Activated naive CD4-positive, alpha-beta T cell treated with anti-CD3 and anti-CD28 coated beads, Interleukin-2, amount 10 ng/mL, durations not matched to agents 7 days and 5 days (primary cell): ENCODE results near the gene ATF7.

Source experiments
- CTCF ChIA-PET: fragments of 350-600 bp; sonication (Branson Sonifier 250); formaldehyde crosslinking; loops from one replicate; lab custom pipeline; 2021; ENCODE audit warnings: antibody characterized with exemption; lab: Charles Lee
- DNase-seq: peaks from one replicate; pipeline ENCODE4 v3.0.0-alpha.2; 2020
- H3K27ac Mint-ChIP-seq: one replicate; pipeline ENCODE4 v1.8.0; 2021; ENCODE audit warnings: mild to moderate bottlenecking, moderate library complexity, mixed read lengths
- H3K27me3 Mint-ChIP-seq: one replicate; pipeline ENCODE4 v1.8.0; 2021; ENCODE audit warnings: mild to moderate bottlenecking, mixed read lengths
- H3K36me3 Mint-ChIP-seq: one replicate; pipeline ENCODE4 v1.8.0; 2021; ENCODE audit warnings: mixed read lengths
- H3K4me1 Mint-ChIP-seq: one replicate; pipeline ENCODE4 v1.8.0; 2021; ENCODE audit warnings: mixed read lengths
- H3K4me3 Mint-ChIP-seq: one replicate; pipeline ENCODE4 v1.8.0; 2021; ENCODE audit warnings: mild to moderate bottlenecking, moderate library complexity, mixed read lengths
- H3K9me3 Mint-ChIP-seq: one replicate; pipeline ENCODE4 v1.8.0; 2021; ENCODE audit warnings: mixed read lengths

The ATF7 gene

GRCh38 chr12:53508534-53509170 lies 117.5 kb downstream of the ATF7 start:
- DNase-seq, result peak; percentile 90
- Mint-ChIP-seq H3K36me3 (peaks cover 24% of the 10 kb centered on the region), H3K4me3 (no peak overlapping the region), H3K27ac (peak overlapping the region; percentile 34), H3K4me1 (peaks cover 12% of the 10 kb centered on the region), H3K27me3 (no peaks in the 10 kb centered on the region), H3K9me3 (no peaks in the 10 kb centered on the region)
- CTCF ChIA-PET, result interaction anchor here (0.6 to 5.1 kb wide), 41 partner anchors 9 to 935 kb away, joined by 3 to 45 read pairs (median 4); partner anchors contain the start of genes AAAS, AMHR2, ATP5MC2 and MAP3K12

GRCh38 chr12:53507603-53507885 lies 118.6 kb downstream of the ATF7 start:
- Mint-ChIP-seq H3K27ac (no peak overlapping the region), H3K9me3 (no peaks in the 10 kb centered on the region), H3K4me3 (no peak overlapping the region), H3K36me3 (peaks cover 22% of the 10 kb centered on the region), H3K27me3 (no peaks in the 10 kb centered on the region), H3K4me1 (peaks cover 18% of the 10 kb centered on the region)
- CTCF ChIA-PET, result interaction anchor here (0.6 to 5.1 kb wide), 4 partner anchors 25 to 186 kb away, joined by 3 to 45 read pairs (median 19); partner anchors contain the start of gene AAAS
- DNase-seq, result no peak

DNA sequence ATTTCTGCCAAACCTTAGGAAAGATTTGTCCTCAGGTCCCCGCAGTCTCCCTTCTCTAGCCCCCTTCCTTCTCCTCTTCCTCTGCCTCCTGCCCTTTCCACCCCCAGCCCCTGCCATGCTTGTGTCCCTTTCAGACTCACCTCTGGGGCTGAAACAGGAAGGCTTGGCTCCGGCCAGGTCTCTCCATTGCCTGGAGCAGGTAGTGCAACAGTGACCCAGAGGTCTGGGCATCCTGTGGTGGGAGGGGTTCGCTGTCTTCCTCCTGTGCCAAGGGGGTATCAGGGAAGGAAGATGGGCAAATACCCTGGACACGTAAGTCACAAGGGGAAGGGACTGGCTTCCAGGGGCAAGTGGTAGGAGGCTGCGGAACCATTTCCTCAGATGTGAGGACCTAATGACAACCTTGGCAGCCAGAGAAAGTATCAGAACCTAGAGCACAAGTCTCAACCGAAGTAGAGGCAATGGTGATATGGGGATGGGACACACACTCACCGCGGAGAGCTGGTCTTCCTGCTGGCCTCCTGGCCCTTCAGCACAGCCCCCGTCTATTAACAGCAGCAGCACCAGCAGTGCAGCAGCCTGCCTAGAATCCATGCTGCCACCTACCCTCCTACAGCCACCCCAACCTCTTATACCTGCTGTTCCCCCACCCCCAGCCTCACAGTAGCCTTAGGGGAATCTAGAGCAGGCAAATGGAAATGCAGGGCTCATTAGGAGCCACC lies 119.1 kb downstream of the ATF7 start, which contains the start of gene NPFF:
Gene NPFF (minus strand): TSS at position 604 of the 722 bp plus-strand sequence. CDS start 10 bp downstream, at position 594.
- Mint-ChIP-seq H3K9me3 (no peaks in the 10 kb centered on the region), H3K4me3 (no peak within 1 kb of the TSS), H3K27ac (no peak within 1 kb of the TSS), H3K27me3 (no peaks in the 10 kb centered on the region), H3K4me1 (peaks cover 23% of the 10 kb centered on the region), H3K36me3 (peaks cover 22% of the 10 kb centered on the region)
- CTCF ChIA-PET, result interaction anchor here (0.6 to 5.1 kb wide), 4 partner anchors 32 to 237 kb away, joined by 3 to 45 read pairs (median 11); partner anchors contain the start of gene AAAS
- DNase-seq, result no peak

GRCh38 chr12:53506450-53506785 lies 119.8 kb downstream of the ATF7 start:
- no peak for DNase-seq
- CTCF ChIA-PET, result interaction anchor here (0.8 to 5.1 kb wide), 4 partner anchors 15 to 238 kb away, joined by 3 to 45 read pairs (median 11); partner anchors contain the start of gene AAAS
- peaks cover 26% of the 10 kb centered on the region for H3K4me1 Mint-ChIP-seq
- H3K27me3 Mint-ChIP-seq, result no peaks in the 10 kb centered on the region
- no peak overlapping the region for H3K27ac Mint-ChIP-seq
- peaks cover 21% of the 10 kb centered on the region for H3K36me3 Mint-ChIP-seq
- H3K4me3 Mint-ChIP-seq, result no peak overlapping the region
- no peaks in the 10 kb centered on the region for H3K9me3 Mint-ChIP-seq

- DNase-seq, result no peak
- Mint-ChIP-seq H3K27me3 (no peaks in the 10 kb centered on the region), H3K4me3 (no peak overlapping the region), H3K9me3 (no peaks in the 10 kb centered on the region), H3K36me3 (peaks cover 20% of the 10 kb centered on the region), H3K27ac (peak overlapping the region; percentile 79), H3K4me1 (peaks cover 26% of the 10 kb centered on the region)
- CTCF ChIA-PET, result interaction anchor here (0.8 to 5.1 kb wide), 5 partner anchors 14 to 238 kb away, joined by 3 to 45 read pairs (median 4); partner anchors contain the start of gene AAAS
These were observed 120.4 kb downstream of the ATF7 start for GRCh38 chr12:53505555-53506449.

DNA sequence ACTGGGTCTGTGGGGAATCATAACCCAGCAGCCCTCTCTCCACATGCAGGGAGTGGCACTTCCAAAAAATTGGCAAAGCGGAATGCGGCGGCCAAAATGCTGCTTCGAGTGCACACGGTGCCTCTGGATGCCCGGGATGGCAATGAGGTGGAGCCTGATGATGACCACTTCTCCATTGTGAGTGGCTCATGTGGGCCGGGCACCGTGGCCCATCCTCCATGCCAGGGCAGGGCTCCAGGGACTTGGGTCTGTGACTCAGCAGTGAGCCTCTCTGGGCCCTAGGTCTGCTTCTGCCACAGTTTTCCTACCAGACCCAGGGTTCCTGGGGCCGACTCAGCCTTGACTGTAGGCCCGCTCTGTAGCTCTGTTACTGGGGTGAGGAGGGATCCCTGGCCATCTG lies 121.1 kb downstream of the ATF7 start:
- peak overlapping the region; percentile 79 for H3K27ac Mint-ChIP-seq
- H3K4me3 Mint-ChIP-seq, result no peak overlapping the region
- peaks cover 20% of the 10 kb centered on the region for H3K36me3 Mint-ChIP-seq
- CTCF ChIA-PET, result interaction anchor here (1.1 kb wide), 1 partner anchor 153 kb away, joined by 4 read pairs; no protein-coding TSS in a partner anchor
- DNase-seq, result no peak
- H3K4me1 Mint-ChIP-seq, result peaks cover 28% of the 10 kb centered on the region
- no peaks in the 10 kb centered on the region for H3K27me3 Mint-ChIP-seq
- no peaks in the 10 kb centered on the region for H3K9me3 Mint-ChIP-seq

- Mint-ChIP-seq H3K4me1 (peaks cover 33% of the 10 kb centered on the region), H3K27me3 (no peaks in the 10 kb centered on the region), H3K27ac (no peak overlapping the region), H3K9me3 (no peaks in the 10 kb centered on the region), H3K4me3 (no peak overlapping the region), H3K36me3 (peaks cover 20% of the 10 kb centered on the region)
- CTCF ChIA-PET, result interaction anchor here (1.1 to 1.2 kb wide), 2 partner anchors 11 to 29 kb away, joined by 3 read pairs; no protein-coding TSS in a partner anchor
- no peak for DNase-seq
These were observed 121.9 kb downstream of the ATF7 start for GRCh38 chr12:53504004-53504920.

- no peaks in the 10 kb centered on the region for H3K9me3 Mint-ChIP-seq
- DNase-seq, result no peak
- peak overlapping the region; percentile 15 for H3K4me3 Mint-ChIP-seq
- H3K36me3 Mint-ChIP-seq, result peaks cover 20% of the 10 kb centered on the region
- CTCF ChIA-PET, result interaction anchor here (1.2 kb wide), 1 partner anchor 12 kb away, joined by 3 read pairs; no protein-coding TSS in a partner anchor
- H3K27me3 Mint-ChIP-seq, result no peaks in the 10 kb centered on the region
- peak overlapping the region; percentile 49 for H3K27ac Mint-ChIP-seq
- H3K4me1 Mint-ChIP-seq, result peaks cover 34% of the 10 kb centered on the region
These were observed 123.0 kb downstream of the ATF7 start for GRCh38 chr12:53502983-53503728.

DNA sequence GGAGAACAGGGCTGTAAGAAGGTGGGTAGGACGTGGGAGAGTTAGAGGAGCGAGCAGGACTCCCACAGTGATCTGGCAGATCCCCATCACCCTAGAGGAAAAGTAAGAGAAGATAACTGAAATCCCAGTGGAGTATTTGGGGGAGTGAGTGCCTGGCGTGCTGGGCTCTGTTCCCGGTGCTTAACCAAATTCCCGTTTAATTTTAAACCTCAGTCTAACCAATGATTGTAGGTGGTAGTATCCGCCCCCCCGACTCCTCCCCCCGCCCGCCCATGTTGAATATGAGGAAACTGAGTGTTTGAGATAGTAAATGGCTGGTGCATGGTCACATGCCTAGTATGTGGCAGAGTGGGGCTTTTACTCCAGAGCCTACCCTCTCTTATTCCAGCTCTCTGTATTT lies 123.9 kb downstream of the ATF7 start:
- peak overlapping the region; percentile 80 for H3K4me3 Mint-ChIP-seq

GRCh38 chr12:53501615-53502181 lies 124.5 kb downstream of the ATF7 start:
- Mint-ChIP-seq H3K36me3 (peaks cover 15% of the 10 kb centered on the region), H3K4me1 (peaks cover 43% of the 10 kb centered on the region), H3K9me3 (no peaks in the 10 kb centered on the region), H3K27me3 (no peaks in the 10 kb centered on the region), H3K27ac (peak overlapping the region; percentile 96), H3K4me3 (peak overlapping the region; percentile 80)
- CTCF ChIA-PET, result interaction anchor here (0.7 to 2.3 kb wide), 7 partner anchors 9 to 180 kb away, joined by 3 to 7 read pairs (median 4); partner anchors contain the start of gene AAAS
- DNase-seq, result no peak

More for the DNA sequence above, 123.9 kb downstream of the ATF7 start:
- peaks cover 20% of the 10 kb centered on the region for H3K36me3 Mint-ChIP-seq
- CTCF ChIA-PET, result interaction anchor here (0.7 kb wide), 1 partner anchor 29 kb away, joined by 3 read pairs; no protein-coding TSS in a partner anchor
- H3K4me1 Mint-ChIP-seq, result peaks cover 39% of the 10 kb centered on the region
- H3K27me3 Mint-ChIP-seq, result no peaks in the 10 kb centered on the region
- no peaks in the 10 kb centered on the region for H3K9me3 Mint-ChIP-seq
- DNase-seq, result no peak
- H3K27ac Mint-ChIP-seq, result peak overlapping the region; percentile 49

GRCh38 chr12:53500776-53501614 lies 125.2 kb downstream of the ATF7 start, which contains the start of gene TARBP2:
Gene TARBP2, plus strand, starts transcription at chr12:53501283. Its CDS starts 126 bp downstream, at chr12:53501409.
- peak; percentile 97 for DNase-seq
- H3K4me1 Mint-ChIP-seq, result peaks cover 47% of the 10 kb centered on the region
- peak within 1 kb of the TSS; percentile 80 for H3K4me3 Mint-ChIP-seq
- peak within 1 kb of the TSS; percentile 96 for H3K27ac Mint-ChIP-seq
- H3K9me3 Mint-ChIP-seq, result no peaks in the 10 kb centered on the region
- CTCF ChIA-PET, result interaction anchor here (0.6 to 2.3 kb wide), 9 partner anchors 8 to 180 kb away, joined by 3 to 8 read pairs (median 6); partner anchors contain the start of gene AAAS
- H3K36me3 Mint-ChIP-seq, result peaks cover 14% of the 10 kb centered on the region
- no peaks in the 10 kb centered on the region for H3K27me3 Mint-ChIP-seq
